ENCODE data around the gene GRIA3. TPM values are rescaled to one million over a fixed set of nuclear protein-coding genes. Genes with fewer than 3 reads are reported as not detected.

The GRIA3 gene
- total RNA-seq, 1 donor from 2014 or later: 0.59 TPM

DNA sequence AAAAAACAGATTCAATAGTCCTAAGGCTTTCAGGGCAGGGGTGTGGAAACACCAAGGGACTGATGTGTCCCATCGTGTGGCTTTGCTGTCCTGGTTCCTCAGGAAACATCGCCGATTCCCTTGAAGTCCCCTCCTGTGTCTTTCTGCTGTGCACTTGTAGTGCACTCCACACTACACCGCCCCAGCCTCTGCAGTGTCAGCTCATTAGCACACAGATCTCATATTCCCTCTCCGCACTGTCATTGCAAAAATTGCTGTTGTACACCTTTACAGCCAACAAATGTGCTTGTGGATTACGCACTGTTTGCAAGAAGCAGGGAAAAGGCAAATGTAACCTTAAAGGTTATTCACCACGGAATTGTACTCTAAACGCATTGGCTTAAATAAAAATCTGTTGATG, 5.3 kb downstream of the GRIA3 start:
- intact Hi-C loops (cut with micrococcal nuclease): no loop called here
- ATAC-seq (no peak), DNase-seq (no peak)

DNA sequence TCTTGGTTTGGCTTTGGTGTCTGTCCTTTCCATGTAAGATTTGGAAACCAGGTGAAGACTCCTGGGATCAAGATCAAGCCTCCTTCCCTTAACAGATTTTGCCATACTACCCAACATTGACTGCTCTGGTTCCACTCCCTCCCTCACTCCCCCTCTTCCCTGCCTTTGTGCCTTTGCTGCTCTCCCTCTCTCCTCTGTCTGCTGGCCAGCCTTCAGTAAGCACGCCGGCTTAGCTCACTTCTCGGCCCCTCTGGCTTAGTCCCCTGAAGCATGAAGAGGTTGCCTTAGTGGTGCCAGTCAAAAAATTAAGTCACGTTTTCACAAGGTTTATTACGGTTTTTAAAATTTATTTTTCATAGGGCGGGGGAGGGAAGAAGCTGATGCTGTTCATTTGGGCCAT, 6.0 kb downstream of the GRIA3 start:
- no peak for ATAC-seq
- intact Hi-C loops (cut with micrococcal nuclease): no loop called here
- no peak for DNase-seq

DNA sequence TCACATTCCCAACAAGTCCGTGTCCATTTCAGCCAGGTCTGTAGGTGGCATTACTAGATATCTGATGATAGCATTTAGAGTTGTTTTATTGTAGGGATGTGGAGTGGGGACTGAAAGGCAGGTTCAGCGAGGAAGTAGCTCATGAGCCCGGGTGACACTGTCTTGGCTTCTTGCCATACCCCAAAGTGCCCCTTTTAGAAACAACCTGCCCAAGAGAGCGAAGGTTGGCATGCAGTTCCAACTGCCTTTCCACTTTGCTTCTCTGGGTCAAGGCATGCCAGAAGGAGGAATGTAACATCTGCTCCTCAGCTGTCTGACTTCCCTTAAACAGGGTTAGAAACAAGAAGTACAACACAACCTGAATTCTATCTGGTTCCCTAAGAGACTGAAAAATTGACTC, 9.0 kb downstream of the GRIA3 start:
- intact Hi-C loops (cut with micrococcal nuclease): no loop called here
- no peak for ATAC-seq
- no peak for DNase-seq

DNA sequence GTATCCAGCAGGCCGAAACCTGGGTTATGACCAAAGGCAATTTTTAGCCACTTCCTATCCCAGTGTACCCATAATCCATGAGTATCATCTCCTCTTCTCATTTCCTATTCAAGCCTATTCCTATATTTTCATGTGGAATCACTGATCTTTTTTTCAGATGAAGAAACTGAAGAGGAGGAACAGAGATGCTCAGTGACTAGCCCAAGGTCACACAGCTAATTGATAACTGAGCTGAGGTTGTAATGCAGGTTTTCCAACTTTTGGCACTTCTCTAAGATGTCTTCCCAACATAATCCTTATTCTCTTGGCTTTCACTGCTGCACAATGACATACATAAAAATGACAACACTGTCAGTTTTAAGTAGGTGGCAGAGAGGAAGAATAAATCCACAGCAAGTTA, 15.3 kb downstream of the GRIA3 start:
- intact Hi-C loops (cut with micrococcal nuclease): no loop called here
- DNase-seq (no peak), ATAC-seq (no peak)

DNA sequence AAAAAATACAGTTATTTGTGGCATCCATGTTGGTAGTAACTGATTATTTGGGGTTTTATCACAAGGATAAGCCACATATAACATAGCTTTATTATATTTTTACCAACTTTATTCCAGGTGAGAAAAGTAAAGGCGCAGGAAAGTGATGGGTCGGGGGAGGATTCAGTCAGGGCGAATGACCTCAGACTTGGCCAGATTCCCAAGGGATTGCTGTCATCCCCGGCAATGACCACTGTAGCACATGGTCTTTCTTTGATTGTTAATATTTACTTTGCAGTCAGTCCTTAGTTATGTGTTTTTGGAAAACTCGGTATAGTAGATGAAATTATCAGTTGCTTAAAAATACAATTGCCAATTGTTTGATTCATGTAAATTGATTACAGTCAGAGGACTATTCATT, 17.6 kb downstream of the GRIA3 start:
- DNase-seq (no peak), ATAC-seq (no peak)
- intact Hi-C loops (cut with micrococcal nuclease): no loop called here

DNA sequence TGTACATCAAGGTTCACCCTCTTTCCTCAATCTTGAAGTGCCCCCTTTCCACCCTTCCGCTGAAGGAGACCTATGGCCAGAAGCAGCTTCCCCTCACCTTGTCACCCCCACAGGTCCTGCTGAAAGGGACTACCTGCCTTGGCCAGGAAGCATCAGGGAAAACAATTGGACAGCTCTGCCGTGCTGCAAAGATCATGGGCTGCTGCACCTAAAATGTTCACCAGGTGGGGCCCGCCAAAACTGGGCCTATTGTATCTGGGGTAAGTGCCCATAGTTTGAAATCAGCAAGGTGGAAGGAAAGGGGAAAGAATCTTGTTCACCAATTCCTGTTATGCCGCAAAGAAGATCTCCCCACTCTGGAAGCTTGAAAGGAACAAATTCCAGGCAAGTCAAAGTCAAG, 18.4 kb downstream of the GRIA3 start:
- DNase-seq: no peak
- intact Hi-C loops (cut with micrococcal nuclease): no loop called here
- no peak for ATAC-seq

DNA sequence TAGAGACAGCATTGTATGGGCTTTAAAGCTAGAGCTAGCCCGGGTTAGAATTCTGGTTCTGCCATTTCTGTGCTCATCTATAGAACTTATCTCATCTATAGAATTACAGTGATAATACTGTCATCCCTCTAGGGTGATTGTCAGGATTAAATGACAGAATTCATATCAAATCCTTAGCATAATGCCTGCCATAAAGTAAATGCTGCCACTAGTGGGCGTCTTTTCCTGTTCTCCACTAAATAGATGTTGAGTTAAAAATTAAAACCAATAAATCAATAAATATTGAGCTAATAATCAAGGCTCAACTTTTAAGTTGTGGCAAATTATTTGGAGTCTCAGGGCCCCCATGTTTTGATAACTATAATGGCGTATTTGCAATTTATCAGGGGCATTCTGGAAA, 19.7 kb downstream of the GRIA3 start:
- ATAC-seq: no peak

DNA sequence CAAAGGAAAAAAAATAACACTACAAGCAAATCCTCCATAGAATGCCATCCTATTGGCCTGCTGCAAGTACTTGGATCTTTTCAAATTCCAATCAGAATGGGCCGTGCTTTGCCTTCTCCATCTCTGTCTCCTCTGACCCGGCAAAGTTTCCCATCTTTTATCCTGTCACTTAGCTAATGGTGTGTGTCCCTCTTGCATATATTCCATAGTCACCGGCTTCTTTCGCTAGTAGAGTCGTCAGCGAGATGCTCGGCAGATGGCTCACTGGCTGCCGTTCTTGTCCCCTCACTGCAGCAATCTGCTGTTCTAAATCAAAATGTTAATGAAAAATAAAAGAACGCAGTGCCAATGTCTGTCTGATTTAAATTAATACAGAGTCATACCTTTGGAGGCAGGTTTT, 22.1 kb downstream of the GRIA3 start:
- intact Hi-C loops (cut with micrococcal nuclease): no loop called here

More for the DNA sequence above, 19.7 kb downstream of the GRIA3 start:
- no peak for DNase-seq
- intact Hi-C loops (cut with micrococcal nuclease): no loop called here

DNA sequence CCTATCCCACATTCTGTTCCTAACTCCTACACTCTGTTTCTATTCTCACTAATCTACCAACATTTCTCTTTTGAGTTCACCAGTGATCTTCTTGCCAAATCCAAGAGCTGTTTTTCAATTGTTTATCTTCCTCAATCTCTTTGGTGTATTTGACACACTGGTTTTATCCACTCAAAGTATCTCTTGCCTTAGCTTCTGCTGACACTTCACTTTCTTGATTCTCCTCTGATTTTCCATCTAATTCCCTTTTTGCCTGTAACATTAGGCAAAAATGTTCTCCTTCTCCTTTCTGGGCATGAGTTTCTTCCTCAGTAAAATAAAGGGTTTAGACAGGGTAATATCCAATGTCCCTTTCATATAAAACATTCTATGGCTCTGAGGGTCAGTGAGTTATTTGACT, 26.2 kb downstream of the GRIA3 start:
- ATAC-seq (no peak), DNase-seq (no peak)
- intact Hi-C loops (cut with micrococcal nuclease): no loop called here

More for the DNA sequence above, 22.1 kb downstream of the GRIA3 start:
- no peak for ATAC-seq
- DNase-seq: no peak

DNA sequence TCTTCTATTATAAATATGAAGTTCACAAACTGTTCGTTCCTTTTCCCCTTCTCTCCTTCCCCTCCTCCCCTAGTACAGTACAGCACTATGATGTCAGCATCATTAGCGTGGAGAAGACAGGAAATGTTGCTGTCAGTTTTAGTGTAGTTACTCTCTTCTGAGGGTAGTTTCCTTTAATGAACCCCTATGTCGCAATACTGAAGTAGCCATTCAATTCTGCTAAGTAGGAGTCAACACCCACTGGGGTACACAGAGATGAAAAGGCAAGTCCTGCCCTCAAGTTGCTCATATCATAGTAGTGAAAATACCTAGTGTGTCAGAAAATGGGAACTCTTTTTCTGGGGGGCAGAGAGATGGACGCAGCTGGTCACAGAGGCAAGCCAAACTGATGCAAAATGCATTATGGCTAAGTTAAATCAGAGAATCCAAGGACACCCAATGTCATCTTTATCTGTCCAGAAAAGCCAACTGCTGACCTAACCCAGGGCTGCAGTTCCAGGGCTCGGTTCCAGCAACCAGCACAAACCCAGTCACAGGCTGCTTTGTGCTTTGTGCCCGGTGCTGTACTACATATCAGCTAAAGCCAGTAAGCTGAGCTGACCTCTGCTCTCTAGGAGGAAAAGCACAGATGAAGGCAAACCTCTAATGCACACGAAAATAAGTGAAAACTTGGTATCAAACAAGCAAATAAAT, 31.5 kb downstream of the GRIA3 start:
- ATAC-seq (peak; percentile 89), DNase-seq (peak; percentile 52)
- intact Hi-C loops (cut with micrococcal nuclease): no loop called here

DNA sequence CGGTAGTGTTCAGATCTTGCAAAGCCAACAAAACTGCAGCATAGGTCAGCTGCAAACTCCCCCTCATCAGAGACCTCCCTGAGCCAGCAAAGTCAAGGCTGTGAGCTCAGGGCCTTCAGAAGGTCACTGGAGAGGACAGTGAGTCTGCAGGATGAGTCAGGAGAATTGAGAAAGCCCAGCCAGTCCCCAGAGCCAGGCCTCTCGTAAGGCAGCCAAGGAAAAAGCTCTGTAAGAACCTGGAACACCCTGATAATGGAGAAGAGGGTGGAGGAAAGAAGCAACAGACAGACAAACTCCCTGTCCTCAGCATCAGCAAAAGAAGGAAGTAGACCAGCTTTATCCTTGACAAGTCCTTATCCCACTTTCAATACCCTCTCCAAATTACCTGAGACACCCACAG, 33.0 kb downstream of the GRIA3 start:
- DNase-seq (peak; percentile 34), ATAC-seq (peak; percentile 68)
- intact Hi-C loops (cut with micrococcal nuclease): no loop called here

DNA sequence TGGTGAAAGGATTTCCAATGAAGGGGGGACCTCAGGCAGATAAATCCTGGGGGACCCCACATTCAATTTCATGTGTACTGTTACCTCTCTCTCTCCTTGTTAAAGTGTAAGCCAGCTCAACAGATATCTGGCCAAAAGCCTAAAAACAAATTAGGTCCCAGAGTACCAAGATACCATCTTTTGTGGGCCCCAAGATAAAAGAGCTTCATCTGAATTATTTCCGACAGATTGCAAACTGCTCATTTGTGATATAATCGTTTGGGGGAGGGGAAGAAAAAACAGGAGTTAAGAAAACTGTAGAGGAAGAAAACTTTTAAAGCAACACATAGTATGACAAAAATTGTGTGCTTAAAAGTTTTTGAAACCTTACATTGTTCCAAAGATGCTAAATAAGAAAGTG, 33.6 kb downstream of the GRIA3 start:
- intact Hi-C loops (cut with micrococcal nuclease): no loop called here
- no peak for DNase-seq
- ATAC-seq: no peak

DNA sequence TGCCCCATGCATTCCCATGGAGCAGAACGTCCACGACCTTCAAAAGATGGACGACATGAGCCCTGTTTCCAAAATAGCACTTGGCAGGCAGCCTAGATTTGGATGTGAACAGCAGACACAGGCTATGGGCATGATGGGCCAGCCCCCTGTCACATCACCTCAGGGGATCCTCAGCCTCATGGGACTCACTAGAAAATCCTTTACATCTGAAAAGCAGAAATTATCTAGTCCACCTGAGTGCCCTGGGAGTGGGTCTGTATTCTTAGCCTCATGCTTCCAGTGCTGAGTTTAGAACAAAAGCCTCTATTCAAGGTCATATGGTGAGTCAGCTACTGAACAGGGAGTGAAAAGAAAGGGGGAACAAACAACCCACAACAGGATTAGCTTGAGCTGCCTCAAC, 35.8 kb downstream of the GRIA3 start:
- peak; percentile 83 for ATAC-seq
- peak; percentile 42 for DNase-seq
- intact Hi-C loops (cut with micrococcal nuclease): no loop called here

DNA sequence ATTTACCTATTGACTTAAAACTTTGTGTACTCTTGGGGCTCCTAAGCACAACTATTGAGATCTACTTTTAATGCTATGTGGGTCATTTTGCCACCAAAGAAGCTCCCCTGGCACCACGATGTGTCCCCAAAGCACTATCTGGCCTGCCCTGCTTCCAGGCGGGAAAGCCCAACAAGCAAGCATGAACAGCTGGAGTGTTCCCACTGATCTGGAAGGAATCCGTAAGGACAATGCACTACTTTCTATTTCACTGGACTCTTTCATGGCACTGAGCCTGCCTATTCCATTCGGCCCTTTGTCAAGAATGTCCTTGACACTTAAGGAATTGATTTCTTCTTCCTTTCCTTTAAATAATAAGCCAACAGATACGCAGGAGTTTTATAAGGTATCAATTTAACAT, 38.8 kb downstream of the GRIA3 start:
- DNase-seq: no peak
- intact Hi-C loops (cut with micrococcal nuclease): no loop called here
- ATAC-seq: no peak

DNA sequence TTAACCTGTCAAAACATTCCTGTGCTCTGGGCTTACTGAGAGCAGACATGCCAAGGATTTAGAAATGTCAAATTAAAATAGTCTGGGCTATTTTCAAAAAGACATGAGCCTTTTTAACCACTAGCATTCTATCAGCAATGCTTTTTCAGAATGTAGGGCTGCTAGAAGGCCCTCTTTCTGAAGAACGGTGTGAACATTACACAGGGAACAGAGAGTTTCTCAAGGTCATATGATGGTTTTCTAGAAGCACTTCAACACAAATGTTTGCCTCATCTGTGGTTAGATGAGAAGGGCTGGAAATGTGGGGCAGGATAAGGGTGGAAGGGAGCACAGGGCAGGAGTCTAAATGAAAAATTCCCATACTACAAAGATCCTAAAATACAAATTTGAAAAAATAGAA, 39.3 kb downstream of the GRIA3 start:
- no peak for ATAC-seq
- DNase-seq: no peak
- intact Hi-C loops (cut with micrococcal nuclease): no loop called here

DNA sequence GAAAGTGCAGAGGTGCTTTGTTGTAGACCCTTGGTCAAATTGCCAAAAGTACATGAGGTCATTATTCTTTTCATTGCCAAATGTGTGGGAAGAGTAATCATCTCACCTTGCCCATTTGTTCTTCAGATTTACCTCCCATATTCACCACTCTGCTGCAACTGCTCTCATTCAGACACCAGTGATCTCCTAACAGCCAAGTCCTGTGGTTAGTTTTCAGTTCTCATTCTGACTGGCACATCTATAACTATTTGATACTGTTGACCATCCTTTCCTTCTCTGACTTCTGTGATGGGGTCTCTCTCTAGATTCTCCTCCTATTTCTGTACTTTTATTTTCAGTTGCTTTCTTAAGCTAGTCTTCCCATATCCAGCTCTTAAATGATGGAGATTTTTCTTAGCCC, 39.8 kb downstream of the GRIA3 start:
- intact Hi-C loops (cut with micrococcal nuclease): no loop called here
- ATAC-seq (no peak), DNase-seq (no peak)

DNA sequence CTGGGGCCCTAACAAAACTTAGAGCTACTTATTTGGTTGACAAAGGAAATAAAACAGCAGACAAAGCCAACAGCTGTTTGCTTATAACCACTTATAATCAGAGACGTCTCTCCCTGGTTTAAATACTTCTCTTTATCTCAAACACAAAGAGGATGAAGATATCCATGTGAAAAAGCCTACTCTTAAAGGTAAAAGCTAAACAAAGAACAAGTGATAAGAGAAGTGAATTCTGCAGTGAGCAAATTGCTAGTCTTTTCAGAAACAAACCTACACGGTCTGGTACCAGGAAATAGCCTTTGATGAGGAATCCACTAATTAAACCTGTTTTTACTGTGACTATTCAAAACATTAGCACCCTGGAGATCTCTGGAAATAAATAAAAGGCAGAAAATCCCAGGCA, 46.7 kb downstream of the GRIA3 start:
- ATAC-seq (no peak), DNase-seq (no peak)
- intact Hi-C loops (cut with micrococcal nuclease): no loop called here

DNA sequence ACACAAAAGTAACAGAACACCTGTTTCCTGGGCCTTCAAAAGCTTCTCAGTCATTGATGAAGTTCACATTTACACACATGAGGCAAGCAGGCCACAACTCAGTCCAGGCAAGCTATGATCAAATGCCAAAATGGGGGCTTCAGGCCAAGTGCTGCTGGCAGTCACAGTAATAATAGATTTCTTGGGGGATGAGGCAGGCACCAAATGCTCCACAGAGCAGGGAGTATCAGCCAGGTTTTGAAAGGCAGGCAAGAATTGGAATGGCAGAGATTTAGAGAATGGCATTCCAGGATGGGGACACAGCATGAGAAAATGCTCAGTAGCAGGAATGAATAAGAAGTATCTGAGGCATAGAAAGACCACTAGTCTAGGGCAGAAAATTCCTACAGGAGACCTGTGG, 52.8 kb downstream of the GRIA3 start:
- peak; percentile 13 for DNase-seq
- intact Hi-C loops (cut with micrococcal nuclease): no loop called here
- ATAC-seq: peak; percentile 30

DNA sequence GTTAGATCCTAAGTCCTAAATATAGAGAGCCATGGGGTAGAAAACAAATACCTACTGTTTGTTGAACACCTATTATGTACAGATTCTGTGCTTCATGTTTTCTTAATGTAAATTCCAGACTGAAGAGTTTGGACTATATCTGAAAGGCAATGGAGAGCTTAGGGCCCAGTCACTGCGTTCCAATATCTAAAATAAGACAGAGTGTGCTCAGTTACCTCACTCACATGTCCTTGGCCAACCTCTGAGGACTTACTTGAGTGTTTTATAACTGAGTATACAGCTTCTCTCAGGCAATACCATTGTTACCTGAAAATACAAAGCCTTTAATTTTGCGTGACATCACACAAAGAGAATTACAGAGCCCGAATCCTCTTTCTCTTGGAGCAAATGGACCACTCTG, 53.2 kb downstream of the GRIA3 start:
- ATAC-seq (peak; percentile 62), DNase-seq (no peak)

DNA sequence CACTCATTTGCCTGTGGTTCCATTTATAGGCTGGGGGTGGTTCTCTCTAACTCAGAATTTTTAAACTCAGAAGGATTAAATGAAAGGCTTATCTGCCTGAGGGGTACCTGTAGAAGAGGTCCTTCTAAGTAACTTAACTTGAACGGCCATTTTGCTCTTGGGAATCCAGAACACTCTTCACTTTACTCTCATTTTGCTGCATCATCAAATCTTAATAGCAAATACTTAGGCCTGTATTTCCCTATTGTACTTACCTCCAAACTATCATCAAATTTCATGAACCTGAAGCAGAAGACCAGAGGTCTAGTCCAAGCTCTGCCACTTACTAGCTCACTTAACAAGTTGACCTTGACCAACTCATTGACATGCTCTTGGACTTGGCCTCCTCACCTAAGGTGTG, 70.4 kb downstream of the GRIA3 start:
- no peak for ATAC-seq

More for the DNA sequence above, 53.2 kb downstream of the GRIA3 start:
- intact Hi-C loops (cut with micrococcal nuclease): no loop called here

DNA sequence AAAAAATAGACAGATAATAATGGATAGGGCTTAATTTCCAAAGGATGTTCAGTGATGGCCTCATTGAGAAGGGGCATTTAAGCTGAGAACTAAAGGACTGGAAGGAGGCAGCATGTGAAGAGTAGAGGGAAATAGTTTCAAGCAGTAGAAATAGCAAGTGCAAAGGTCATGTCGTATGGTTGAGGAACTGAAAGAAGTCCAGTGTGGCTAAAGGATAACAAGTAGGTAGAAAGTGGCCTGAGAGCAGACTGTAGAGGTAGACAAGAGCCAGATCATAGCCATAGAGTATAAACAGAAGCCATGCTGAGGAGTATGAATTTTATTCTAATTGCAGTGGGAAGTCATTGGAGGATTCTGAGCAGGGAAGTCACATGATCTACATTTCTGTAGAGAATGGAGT, 72.3 kb downstream of the GRIA3 start:
- intact Hi-C loops (cut with micrococcal nuclease): no loop called here
- ATAC-seq (no peak), DNase-seq (no peak)

More for the DNA sequence above, 70.4 kb downstream of the GRIA3 start:
- DNase-seq: no peak
- intact Hi-C loops (cut with micrococcal nuclease): no loop called here

DNA sequence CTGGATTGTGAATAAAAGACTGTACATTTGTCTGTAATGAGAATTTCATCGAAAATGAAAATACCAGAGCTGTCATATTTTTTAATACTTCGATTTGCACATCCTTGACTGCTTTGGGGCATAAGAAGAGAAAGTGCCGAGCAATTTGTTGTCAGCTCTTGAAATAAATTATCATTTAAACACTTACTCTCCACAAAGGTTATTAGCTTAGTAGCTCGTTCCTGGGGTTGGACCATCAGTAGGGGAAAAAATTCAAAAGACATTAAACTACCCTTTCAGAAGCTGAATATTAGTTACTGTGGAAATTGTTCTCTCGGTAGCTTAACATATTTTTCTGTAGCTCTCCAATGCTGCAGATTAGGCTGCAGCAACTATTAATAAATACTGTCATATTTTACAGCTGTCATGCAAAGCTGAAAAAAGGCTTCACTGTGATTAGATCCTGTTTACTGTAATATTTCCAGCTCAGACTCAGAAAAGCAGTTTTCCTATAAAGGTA, 76.9 kb downstream of the GRIA3 start:
- DNase-seq (no peak), ATAC-seq (no peak)
- intact Hi-C loops (cut with micrococcal nuclease): no loop called here

Measured in left ventricle myocardium superior (tissue), 1 donor.